NCI-H82 treated with DMSO at 0.1 percent for 48 hours (cell line): ENCODE results near the gene SEC14L5.
"Not testable (repeated sequence)": the region's sequence is repeated elsewhere in the genome, so short reads cannot be mapped to it uniquely, and the experiment has no call there.

Experiments used
- DNase-seq: peaks from one replicate; lab custom pipeline; 2025; ENCODE audit not compliant: unreplicated experiment; lab: John Stamatoyannopoulos, UW

SEC14L5 gene

GRCh38 chr16:5033256-5034166 lies 75.4 kb downstream of the SEC14L5 start, which contains the start of gene NAGPA:
TSS of gene NAGPA (minus strand) at chr16:5033935. CDS start at chr16:5033914, 21 bp downstream.
- peak; percentile 32 for DNase-seq

GRCh38 chr16:5034167-5034523 lies 76.0 kb downstream of the SEC14L5 start:
- DNase-seq: no peak

GRCh38 chr16:5035909-5036227 lies 77.7 kb downstream of the SEC14L5 start:
- no peak for DNase-seq

GRCh38 chr16:5036228-5037156 lies 78.4 kb downstream of the SEC14L5 start:
- no peak for DNase-seq

- no peak for DNase-seq
Measured at GRCh38 chr16:5040451-5040850, 82.3 kb downstream of the SEC14L5 start.

GRCh38 chr16:5041600-5042133 lies 83.5 kb downstream of the SEC14L5 start:
- no peak for DNase-seq

GRCh38 chr16:5042574-5043171 lies 84.5 kb downstream of the SEC14L5 start:
- no peak for DNase-seq

- no peak for DNase-seq
Measured at GRCh38 chr16:5044011-5044540, 85.9 kb downstream of the SEC14L5 start.

- not testable (repeated sequence) for DNase-seq
Measured at GRCh38 chr16:5044581-5044980, 86.5 kb downstream of the SEC14L5 start.

GRCh38 chr16:5045499-5046115 lies 87.5 kb downstream of the SEC14L5 start:
- no peak for DNase-seq

- no peak for DNase-seq
Measured at GRCh38 chr16:5046914-5047313, 88.8 kb downstream of the SEC14L5 start.

GRCh38 chr16:5054876-5055865 lies 97.0 kb downstream of the SEC14L5 start:
- DNase-seq: no peak

GRCh38 chr16:5056352-5056751 lies 98.2 kb downstream of the SEC14L5 start:
- no peak for DNase-seq

- no peak for DNase-seq
Measured at GRCh38 chr16:5058476-5058875, 100.3 kb downstream of the SEC14L5 start.

GRCh38 chr16:5059386-5060072 lies 101.4 kb downstream of the SEC14L5 start:
- DNase-seq: no peak

- no peak for DNase-seq
Measured at GRCh38 chr16:5060073-5060641, 102.0 kb downstream of the SEC14L5 start.

GRCh38 chr16:5062051-5062450 lies 103.9 kb downstream of the SEC14L5 start:
- DNase-seq: no peak
